ENCODE data around the gene STXBP5.

Gene STXBP5

GRCh38 chr6:147204060-147204785 lies at the start of gene STXBP5:
Gene STXBP5 (plus strand): TSS chr6:147204417. CDS start chr6:147204533, 116 bp downstream.
- peak; percentile 31 for DNase-seq

- no peak for DNase-seq
These were observed 49.8 kb upstream of the STXBP5 start for GRCh38 chr6:147154454-147154853.

- DNase-seq = no peak
These were observed 48.0 kb upstream of the STXBP5 start for GRCh38 chr6:147156218-147156617.

- DNase-seq = no peak
These were observed 47.3 kb upstream of the STXBP5 start for GRCh38 chr6:147156799-147157382.

DNA sequence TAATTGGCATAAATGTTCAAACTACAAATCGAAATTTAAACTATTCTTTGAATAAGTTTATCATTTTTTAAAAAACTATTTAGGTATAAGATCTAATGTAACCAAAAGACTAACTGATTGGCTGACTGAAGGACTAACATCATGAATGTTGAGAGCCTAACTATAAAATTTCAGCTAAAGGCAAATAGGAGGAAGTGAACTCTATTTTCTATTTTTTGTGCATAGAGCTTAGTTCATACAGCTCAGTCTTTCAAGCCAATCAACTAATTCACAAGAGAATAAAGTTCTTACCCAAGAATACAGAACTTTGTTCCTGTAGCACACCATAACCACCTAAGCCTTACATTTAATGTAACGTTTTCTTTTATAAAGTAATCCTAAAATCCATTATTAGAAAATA lies 46.3 kb upstream of the STXBP5 start:
- DNase-seq = no peak

DNA sequence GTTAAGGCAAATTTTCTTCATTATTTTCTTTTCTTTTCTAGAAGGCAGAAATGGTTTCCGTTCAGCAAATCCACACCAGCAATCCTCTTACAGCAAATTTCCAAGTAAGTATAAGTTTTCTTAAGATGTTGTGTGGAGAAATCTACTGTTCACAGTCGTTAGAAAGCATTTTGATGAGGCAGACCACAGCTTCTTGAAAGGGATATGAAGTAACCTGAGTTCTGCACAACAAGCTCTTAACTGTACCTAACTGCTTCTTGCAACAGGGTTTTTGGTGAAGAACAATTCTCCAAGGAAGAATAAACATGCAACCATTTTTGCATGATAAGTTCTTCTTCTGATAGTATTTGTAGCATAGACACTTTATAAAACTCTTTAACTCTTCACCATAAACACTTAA lies 45.3 kb upstream of the STXBP5 start:
- DNase-seq = no peak

GRCh38 chr6:147159536-147160374 lies 44.5 kb upstream of the STXBP5 start:
- DNase-seq = no peak

- no peak for DNase-seq
These were observed 43.6 kb upstream of the STXBP5 start for GRCh38 chr6:147160593-147160992.

- DNase-seq = no peak
These were observed 42.8 kb upstream of the STXBP5 start for GRCh38 chr6:147161253-147161973.

DNA sequence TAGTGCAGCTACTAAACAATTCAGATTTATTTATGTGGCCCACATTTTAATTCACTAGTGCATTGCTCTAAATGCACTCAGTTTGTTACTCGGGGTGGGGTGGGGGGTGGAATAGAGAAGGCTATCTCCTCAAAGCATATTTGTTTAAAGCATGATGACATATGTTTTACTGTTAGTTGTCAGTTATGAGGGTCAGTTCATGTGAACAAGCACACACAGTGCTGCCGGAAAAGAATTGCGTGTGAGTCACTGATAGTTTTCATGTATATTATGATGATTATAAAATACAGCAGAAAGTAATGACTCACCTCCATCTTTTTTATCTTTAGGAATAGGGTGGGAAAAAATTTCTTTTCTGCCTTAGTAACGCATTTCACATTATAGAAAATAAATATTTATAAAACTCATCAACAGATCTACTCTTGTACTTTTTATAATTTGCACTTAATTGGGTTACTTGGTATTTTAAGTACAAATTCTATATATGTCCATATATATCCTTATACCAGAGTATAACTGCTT lies 42.2 kb upstream of the STXBP5 start:
- no peak for DNase-seq

GRCh38 chr6:147164761-147165160 lies 39.5 kb upstream of the STXBP5 start:
- DNase-seq = no peak

DNA sequence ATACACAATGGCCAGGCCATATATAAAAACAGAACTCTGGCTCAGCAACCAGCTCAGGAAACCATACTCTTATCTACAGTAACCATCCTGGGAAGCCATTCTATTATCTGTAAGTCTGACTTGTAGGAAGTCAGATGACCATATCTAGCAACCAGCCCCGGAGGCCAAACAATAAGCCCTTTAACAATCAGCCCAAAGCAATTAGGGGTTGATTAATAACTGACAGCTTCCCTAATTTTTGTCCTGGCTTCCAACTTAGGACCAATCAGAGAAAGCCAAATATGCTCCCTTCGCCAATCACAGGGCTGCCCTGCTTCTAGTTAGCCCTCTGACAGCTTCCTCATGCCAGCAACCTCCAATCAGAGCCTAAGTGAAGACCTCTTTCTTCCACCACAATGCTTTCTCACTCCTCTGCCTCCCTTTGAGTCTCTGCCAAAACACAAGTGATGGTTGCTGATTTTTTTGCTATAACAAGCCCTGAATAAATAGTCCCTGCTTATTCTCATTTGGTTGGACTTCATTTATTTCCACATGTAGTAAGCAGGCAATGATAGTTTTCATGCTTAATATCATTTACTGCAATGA lies 37.8 kb upstream of the STXBP5 start:
- DNase-seq = no peak

GRCh38 chr6:147166992-147167391 lies 37.2 kb upstream of the STXBP5 start:
- no peak for DNase-seq

DNA sequence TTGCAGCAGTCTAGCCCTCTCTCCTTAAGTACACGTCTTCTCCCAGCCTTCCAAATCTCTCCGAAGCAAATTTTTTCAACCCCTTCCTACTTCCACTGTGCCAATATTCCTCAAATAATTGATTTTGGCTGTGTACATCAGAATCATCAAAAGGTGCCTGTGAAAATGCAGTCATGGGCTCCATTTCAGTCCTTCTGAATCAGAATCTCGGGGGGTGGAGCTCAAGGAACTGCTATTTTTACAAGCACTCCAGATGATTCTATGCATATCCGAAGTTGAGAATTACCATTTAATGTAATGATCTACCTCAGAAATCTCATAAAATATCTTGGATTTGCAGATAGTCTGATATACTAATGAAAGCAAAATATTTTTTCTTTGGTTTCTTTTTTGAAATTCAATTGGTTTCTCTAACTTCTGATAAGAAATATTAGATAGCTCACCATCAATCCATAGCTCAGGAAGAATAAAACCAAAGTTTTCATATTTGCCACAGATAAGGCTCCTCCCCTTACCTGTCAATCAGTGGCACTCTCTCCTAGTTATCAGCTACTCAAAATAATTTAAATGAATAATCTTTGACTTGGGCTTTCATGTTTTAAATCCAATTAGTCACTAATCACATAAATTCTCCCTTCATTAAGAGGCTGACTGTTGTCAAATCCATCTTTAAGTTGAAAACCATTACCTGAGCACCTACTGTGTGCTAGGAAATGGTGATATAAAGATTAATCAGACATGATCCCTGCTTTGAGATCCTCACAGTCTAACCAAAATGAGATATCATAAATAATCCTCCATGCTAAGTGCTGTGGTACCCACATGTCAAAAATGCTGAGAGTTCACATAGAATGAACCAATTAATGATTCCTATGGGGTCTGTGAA lies 36.4 kb upstream of the STXBP5 start:
- no peak for DNase-seq

DNA sequence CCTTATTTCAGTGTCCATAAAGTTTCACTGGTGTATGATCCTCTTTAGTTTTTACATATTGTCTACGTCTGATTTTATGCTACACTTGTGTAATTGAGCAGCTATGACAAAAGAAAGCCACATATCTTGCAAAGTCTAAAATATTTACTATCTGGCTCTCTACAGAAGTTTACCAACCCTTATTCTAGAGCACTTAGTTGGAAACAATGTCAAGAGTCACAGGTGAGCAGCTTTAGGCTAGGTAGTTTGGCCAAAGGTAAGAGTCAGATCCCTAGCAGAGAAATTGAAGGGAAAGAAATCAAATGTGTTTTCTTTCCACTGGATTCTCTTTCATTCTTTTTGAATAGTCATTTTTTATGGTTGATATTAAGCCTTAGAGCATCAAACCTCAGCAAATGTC lies 34.7 kb upstream of the STXBP5 start:
- no peak for DNase-seq

GRCh38 chr6:147170269-147170668 lies 33.9 kb upstream of the STXBP5 start:
- DNase-seq = no peak

GRCh38 chr6:147173140-147173539 lies 31.1 kb upstream of the STXBP5 start:
- no peak for DNase-seq

GRCh38 chr6:147173675-147174308 lies 30.4 kb upstream of the STXBP5 start:
- no peak for DNase-seq

- no peak for DNase-seq
These were observed 27.4 kb upstream of the STXBP5 start for GRCh38 chr6:147176795-147177194.

DNA sequence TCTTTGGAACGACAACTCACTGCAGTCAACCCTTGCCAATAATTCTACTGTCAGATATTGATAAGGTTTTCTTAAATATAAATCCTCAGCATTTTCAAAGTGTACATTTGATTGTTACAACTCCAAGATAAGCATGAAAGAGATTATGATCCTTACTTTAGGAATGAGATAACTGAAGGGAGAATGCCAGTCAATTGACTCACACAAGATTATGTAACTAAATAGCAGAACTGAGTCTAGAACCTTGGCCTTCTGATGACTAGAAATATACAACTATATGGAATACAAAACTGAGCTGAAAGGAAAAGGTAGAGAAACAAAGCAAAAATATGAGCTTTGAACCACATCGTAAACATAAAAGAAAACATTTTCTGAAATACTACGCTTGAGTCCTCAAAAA lies 26.9 kb upstream of the STXBP5 start:
- DNase-seq = no peak

DNA sequence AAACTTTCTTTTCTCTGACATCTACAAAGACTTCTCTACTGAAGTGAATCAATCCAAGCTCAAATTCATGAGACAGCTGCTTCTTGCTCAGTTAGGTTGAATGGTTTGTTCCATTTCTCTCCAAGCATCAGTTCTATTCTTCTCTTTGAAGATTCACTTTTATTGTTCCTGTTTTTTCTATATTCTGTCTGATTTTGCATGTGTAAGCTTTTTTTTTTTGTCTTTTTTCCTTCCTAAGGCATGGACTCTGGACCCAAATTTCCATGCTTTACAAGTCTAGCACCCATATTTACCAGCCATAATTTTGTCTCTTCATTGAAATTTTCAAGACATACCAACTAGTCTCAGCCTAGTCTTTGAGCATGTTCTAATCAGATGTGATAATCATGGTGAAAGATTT lies 25.9 kb upstream of the STXBP5 start:
- no peak for DNase-seq
